ENCODE data around the gene TRIM59. TPM values are rescaled to one million over a fixed set of nuclear protein-coding genes. Genes with fewer than 3 reads are reported as not detected.

Gene TRIM59
- total and polyA plus RNA-seq, 3 donors from 2014 or later, result 9.1 to 20.6 (median 13.9) TPM

DNA sequence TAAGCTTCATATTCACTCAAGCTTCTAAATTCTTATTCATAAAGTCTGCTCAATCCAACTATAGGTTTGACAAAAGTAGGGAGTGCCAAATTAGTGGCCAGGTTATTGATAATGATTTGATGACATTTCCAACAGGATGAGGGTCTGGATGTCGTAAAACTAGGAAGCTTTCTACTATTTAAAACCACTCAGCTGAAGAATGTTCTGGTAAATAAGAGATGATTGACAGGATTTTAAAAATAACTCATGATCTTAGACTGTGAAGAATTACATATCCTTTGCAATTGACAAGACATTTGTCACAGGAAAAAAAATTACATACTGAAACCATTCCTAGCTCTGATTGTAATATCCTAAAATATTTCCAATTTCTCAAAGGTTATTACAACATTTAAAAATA lies 15.4 kb upstream of the TRIM59 start:
- H3K4me3 ChIP-seq, result no peak overlapping the region
- WGBS, 2 donors, result 62 to 90% methylated on average over 1 of the region's 1 CpG
- H3K9me3 ChIP-seq, result no peaks in the 10 kb centered on the region
- DNase-seq, result no peak
- no peaks in the 10 kb centered on the region for H3K36me3 ChIP-seq (ENCODE audit: low read depth, missing control alignments)
- no peaks in the 10 kb centered on the region for H3K27me3 ChIP-seq
- H3K4me1 ChIP-seq, result no peaks in the 10 kb centered on the region
- H3K27ac ChIP-seq, result no peak overlapping the region
- intact Hi-C loops (cut with DNase I; ENCODE audit: low total_unique reads), result no loop called here
- TF ChIP-seq, protein P1, sequence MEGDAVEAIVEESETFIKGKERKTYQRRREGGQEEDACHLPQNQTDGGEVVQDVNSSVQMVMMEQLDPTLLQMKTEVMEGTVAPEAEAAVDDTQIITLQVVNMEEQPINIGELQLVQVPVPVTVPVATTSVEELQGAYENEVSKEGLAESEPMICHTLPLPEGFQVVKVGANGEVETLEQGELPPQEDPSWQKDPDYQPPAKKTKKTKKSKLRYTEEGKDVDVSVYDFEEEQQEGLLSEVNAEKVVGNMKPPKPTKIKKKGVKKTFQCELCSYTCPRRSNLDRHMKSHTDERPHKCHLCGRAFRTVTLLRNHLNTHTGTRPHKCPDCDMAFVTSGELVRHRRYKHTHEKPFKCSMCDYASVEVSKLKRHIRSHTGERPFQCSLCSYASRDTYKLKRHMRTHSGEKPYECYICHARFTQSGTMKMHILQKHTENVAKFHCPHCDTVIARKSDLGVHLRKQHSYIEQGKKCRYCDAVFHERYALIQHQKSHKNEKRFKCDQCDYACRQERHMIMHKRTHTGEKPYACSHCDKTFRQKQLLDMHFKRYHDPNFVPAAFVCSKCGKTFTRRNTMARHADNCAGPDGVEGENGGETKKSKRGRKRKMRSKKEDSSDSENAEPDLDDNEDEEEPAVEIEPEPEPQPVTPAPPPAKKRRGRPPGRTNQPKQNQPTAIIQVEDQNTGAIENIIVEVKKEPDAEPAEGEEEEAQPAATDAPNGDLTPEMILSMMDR (IDR thresholded peaks at IDR 0.05), result no peak
- TF ChIP-seq POLR2A (IDR thresholded peaks at IDR 0.05), result no peak

DNA sequence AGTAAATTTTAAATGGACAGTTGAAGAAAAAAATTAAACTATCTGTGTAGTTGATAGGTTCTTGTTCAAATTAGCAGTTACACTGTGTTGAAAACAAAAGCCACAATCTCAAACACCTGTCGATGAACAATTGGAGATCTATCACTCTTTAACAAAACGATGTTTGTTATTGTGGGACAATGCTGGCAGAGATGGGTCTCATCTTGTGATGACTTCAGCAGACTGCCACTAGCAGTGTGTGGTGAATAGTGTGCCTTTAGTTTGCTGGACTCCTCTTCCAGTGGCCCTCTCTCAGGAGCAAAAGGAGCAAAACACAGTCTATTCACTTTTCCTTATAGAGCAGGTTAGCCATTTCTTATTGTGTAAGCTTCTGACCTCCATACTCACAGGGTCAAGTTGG lies 14.7 kb upstream of the TRIM59 start:
- no peaks in the 10 kb centered on the region for H3K4me1 ChIP-seq
- 96 to 97% methylated on average over 2 of the region's 2 CpGs for WGBS, 2 donors
- no peak overlapping the region for H3K4me3 ChIP-seq
- no peak overlapping the region for H3K27ac ChIP-seq
- no peaks in the 10 kb centered on the region for H3K27me3 ChIP-seq
- H3K36me3 ChIP-seq (ENCODE audit: low read depth, missing control alignments), result no peaks in the 10 kb centered on the region
- intact Hi-C loops (cut with DNase I; ENCODE audit: low total_unique reads), result no loop called here
- DNase-seq, result no peak
- TF ChIP-seq, protein P1 (IDR thresholded peaks at IDR 0.05), result no peak
- TF ChIP-seq POLR2A (IDR thresholded peaks at IDR 0.05), result no peak
- H3K9me3 ChIP-seq, result no peaks in the 10 kb centered on the region

DNA sequence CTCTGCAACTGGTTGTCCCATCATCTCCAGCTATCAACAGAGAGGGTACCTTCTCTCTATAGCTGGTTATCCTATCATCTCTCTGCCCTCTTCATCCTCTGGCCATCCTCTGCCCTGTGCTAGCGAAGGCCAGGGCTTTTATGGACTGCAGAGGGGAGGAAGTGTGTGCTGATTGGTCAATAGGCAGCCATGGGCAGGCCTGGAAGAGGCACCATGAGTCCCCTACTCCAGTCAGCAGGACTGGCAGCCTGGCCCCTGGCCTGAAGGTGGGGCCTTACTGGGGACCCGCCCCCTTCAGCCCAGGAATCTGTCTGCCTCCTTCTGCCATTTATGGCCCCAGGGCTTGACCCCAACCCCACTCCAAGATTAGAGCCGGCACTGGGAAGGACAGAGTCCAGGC lies 10.4 kb upstream of the TRIM59 start:
- Histone ChIP-seq H3K4me1 (no peaks in the 10 kb centered on the region), H3K27me3 (no peaks in the 10 kb centered on the region), H3K4me3 (no peak overlapping the region), H3K9me3 (no peaks in the 10 kb centered on the region), H3K27ac (no peak overlapping the region), H3K36me3 (ENCODE audit: low read depth, missing control alignments) (no peaks in the 10 kb centered on the region)
- intact Hi-C loops (cut with DNase I; ENCODE audit: low total_unique reads), result no loop called here
- TF ChIP-seq, protein P1 (IDR thresholded peaks at IDR 0.05), result no peak
- no peak for TF ChIP-seq POLR2A (IDR thresholded peaks at IDR 0.05)
- no peak for DNase-seq
- WGBS, 2 donors, result 92 to 100% methylated on average over 1 of the region's 3 CpGs

DNA sequence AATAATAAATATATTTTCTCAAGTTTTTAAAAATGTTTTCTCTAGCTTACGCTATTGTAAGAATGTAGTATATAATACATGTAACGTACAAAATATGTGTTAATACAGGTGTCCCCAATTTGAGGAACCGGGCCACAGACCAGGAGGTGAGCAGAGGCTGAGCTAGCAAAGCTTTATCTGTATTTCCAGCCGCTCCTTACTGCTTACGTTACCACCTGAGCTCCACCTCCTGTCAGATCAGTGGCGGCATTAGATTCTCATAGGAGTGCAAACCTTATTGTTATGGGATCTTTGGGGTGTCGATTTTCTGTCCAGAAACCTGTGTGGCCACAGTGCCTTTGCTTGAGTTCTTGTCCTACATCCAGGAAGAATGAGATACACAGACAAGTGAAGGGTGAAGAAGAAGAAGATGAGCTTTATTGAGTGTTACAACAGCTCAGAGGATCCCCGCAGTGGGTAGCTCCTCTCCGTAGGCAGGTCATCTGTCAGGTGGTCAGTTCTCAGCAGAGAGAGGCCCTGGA lies 9.9 kb upstream of the TRIM59 start:
- H3K36me3 ChIP-seq (ENCODE audit: low read depth, missing control alignments), result no peaks in the 10 kb centered on the region
- 86 to 90% methylated on average over 9 of the region's 9 CpGs for WGBS, 2 donors
- no peaks in the 10 kb centered on the region for H3K4me1 ChIP-seq
- no peak for DNase-seq
- H3K4me3 ChIP-seq, result no peak overlapping the region
- no peak overlapping the region for H3K27ac ChIP-seq
- intact Hi-C loops (cut with DNase I; ENCODE audit: low total_unique reads), result no loop called here
- H3K27me3 ChIP-seq, result no peaks in the 10 kb centered on the region
- no peaks in the 10 kb centered on the region for H3K9me3 ChIP-seq
- TF ChIP-seq, protein P1 (IDR thresholded peaks at IDR 0.05), result no peak
- TF ChIP-seq POLR2A (IDR thresholded peaks at IDR 0.05), result no peak

DNA sequence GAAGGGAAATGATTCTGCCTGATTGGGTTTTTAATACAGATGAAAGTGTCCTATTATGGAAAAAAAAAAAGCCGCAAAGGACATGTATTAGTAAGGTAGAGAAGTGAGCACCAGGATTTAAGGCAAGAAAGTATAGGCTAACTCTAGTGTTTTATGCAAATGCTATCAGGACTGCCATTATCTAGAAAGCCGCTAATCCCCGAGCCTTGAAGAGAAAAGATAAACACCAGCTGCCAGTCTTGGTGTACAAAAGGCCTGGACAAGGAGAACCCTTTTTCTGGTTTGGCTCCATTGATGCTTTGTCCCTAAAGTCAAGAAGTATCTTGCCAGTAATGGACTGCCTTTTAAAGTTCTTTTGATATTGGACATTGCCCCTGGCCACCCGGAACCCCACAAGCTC lies 8.6 kb upstream of the TRIM59 start:
- H3K4me3 ChIP-seq, result no peak overlapping the region
- no peaks in the 10 kb centered on the region for H3K4me1 ChIP-seq
- H3K36me3 ChIP-seq (ENCODE audit: low read depth, missing control alignments), result no peaks in the 10 kb centered on the region
- WGBS, 2 donors, result 71 to 80% methylated on average over 4 of the region's 4 CpGs
- no peaks in the 10 kb centered on the region for H3K27me3 ChIP-seq
- no peak overlapping the region for H3K27ac ChIP-seq
- intact Hi-C loops (cut with DNase I; ENCODE audit: low total_unique reads), result no loop called here
- TF ChIP-seq POLR2A (IDR thresholded peaks at IDR 0.05), result no peak
- TF ChIP-seq, protein P1 (IDR thresholded peaks at IDR 0.05), result no peak
- no peaks in the 10 kb centered on the region for H3K9me3 ChIP-seq
- DNase-seq, result no peak

All from testis (tissue), 3 donors.